Right lobe of liver (tissue), 6 donors: ENCODE data around the gene MMAB. TPM values are rescaled to one million over a fixed set of nuclear protein-coding genes. Genes with fewer than 3 reads are reported as not detected.

ENCODE experiments used
- ATAC-seq, 4 donors: fragments of 200-7000 bp; cut with Tn5 transposase; one replicate each; pipeline ENCODE4 v1.9.1; 2020; ENCODE audit warnings: mild to moderate bottlenecking in 4 of 4, moderate library complexity in 4 of 4
- DNase-seq, 3 donors: peaks; one replicate each; pipeline ENCODE4 v3.0.0-alpha.2; 2020
- H3K27ac ChIP-seq, 3 donors: fragments of 200-600 bp; one replicate each; pipeline ENCODE4 v1.8.0; 2022
- H3K27me3 ChIP-seq, 2 donors: fragments of 200-600 bp; one replicate each; pipeline ENCODE4 v1.8.0; 2022
- H3K36me3 ChIP-seq, 4 donors: fragments of 200-600 bp; sonication (generic) in 1 of 4; one replicate each; pipeline versions ENCODE4 v1.5.1 to v1.8.0; 2017 to 2022; ENCODE audit warnings: control low read depth in 1 of 4
- H3K4me1 ChIP-seq, 4 donors: fragments of 200-600 bp; sonication (generic) in 1 of 4; one replicate each; pipeline versions ENCODE4 v1.5.1 to v1.8.0; 2017 to 2022; ENCODE audit warnings: control low read depth in 1 of 4
- H3K4me3 ChIP-seq, 3 donors: fragments of 200-600 bp; one replicate each; pipeline ENCODE4 v1.8.0; 2022
- H3K9me3 ChIP-seq, 4 donors: fragments of 200-600 bp; sonication (generic) in 1 of 4; one replicate each; pipeline versions ENCODE4 v1.5.1 to v1.8.0; 2017 to 2022; ENCODE audit warnings: control low read depth in 1 of 4
- CTCF ChIP-seq, 4 donors: fragments of 200-600 bp in 3 of 4; fragments of 450-650 bp in 1 of 4; IDR thresholded peaks; one replicate each; pipeline versions ENCODE4 v1.5.1 to v1.8.0; 2016 to 2022; ENCODE audit warnings: antibody characterized with exemption in 4 of 4, mild to moderate bottlenecking in 2 of 4
- POLR2A ChIP-seq: fragments of 450-650 bp; IDR thresholded peaks from one replicate; pipeline ENCODE4 v1.6.1; 2017; ENCODE audit warnings: antibody characterized with exemption, mild to moderate bottlenecking
- WGBS: methylation state at CpG from one replicate; pipeline ENCODE4 v1.1.6; 2018; ENCODE audit warnings: low coverage, low lambda C conversion rate; ENCODE audit not compliant: insufficient coverage; ENCODE audit errors: missing lambda C conversion rate; 5-methylcytosine and 5-hydroxymethylcytosine counted together
- intact Hi-C, 2 donors: fragments of 100-400 bp; cut with DNase I; formaldehyde crosslinking; loops; one replicate each; pipeline versions ENCODE4 v1.11.2 to v1.14.1; 2022
- total RNA-seq, 6 experiments: library from RNA; depleted of rRNA in 2 of 6; stranded (reverse); fragments of >200 nt in 2 of 6; fragmentation: NEBNext Ultra II Directional in 3 of 6; extraction: Animal tissue kit (Norgen Biotek cat#: 25700) in 3 of 6; gene quantifications; one replicate each; pipeline versions ENCODE4 v1.1.0 to v1.2.4, GENCODE V29; 2016 to 2023
- donor health status: DM: no; HTN: yes; CAD: no.
- donor health status: DM: no; HTN: no; CAD: no.
- donor health status: DM: no; HTN: no; CAD: no.
- donor health status: DM: no; HTN: yes; CAD: no.
- donor health status: DM: no; HTN: yes; CAD: no.

The MMAB gene
- total RNA-seq, 6 experiments from 2014 or later = 42.6 to 99.8 (median 65.2) TPM

DNA sequence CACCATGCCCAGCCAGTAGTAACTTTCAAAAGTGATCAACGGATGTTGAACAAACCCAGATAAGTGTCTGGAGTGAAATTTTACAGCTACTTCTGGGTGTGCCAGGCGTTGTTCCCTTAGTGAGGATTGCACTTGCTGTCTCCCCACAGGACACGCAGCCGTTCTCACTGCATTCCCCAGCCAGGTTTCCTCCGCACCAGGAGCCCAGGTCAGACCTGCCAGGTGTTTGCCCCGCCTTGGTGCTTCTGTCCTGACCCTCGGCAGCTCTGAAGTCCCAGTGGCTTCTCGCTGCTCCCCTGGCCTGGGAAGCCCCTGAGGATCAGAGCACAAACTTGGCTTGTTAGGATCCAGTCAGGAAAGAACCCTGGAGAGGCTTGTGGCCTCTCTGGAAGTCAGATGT, 36.2 kb downstream of the MMAB start:
- Histone ChIP-seq H3K36me3 (no peaks in the 10 kb centered on the region), H3K27ac (no peak overlapping the region), H3K4me3 (no peak overlapping the region), H3K4me1 (no peaks in the 10 kb centered on the region), H3K9me3 (no peaks in the 10 kb centered on the region), H3K27me3 (no peaks in the 10 kb centered on the region)
- WGBS = 88% methylated on average over 4 of the region's 8 CpGs
- ATAC-seq = no peak
- no peak for DNase-seq
- intact Hi-C loops = no loop called here
- TF ChIP-seq POLR2A (no peak), CTCF (IDR thresholded peaks at IDR 0.05) (no peak)

- TF ChIP-seq POLR2A (no peak), CTCF (IDR thresholded peaks at IDR 0.05) (no peak)
- ATAC-seq (no peak), DNase-seq (peak in 1 of 3 donors; percentile 18)
- intact Hi-C loops = no loop called here
- Histone ChIP-seq H3K36me3 (peaks cover 0 to 1% (median 0%) of the 10 kb centered on the region in 4 donors), H3K27me3 (no peaks in the 10 kb centered on the region), H3K9me3 (no peaks in the 10 kb centered on the region), H3K4me1 (no peaks in the 10 kb centered on the region), H3K27ac (no peak overlapping the region), H3K4me3 (no peak overlapping the region)
- WGBS = 77% methylated on average over 3 of the region's 5 CpGs
Measured at GRCh38 chr12:109535863-109536250, 37.4 kb downstream of the MMAB start.

GRCh38 chr12:109535231-109535862, 38.0 kb downstream of the MMAB start:
- Histone ChIP-seq H3K4me1 (no peaks in the 10 kb centered on the region), H3K27me3 (no peaks in the 10 kb centered on the region), H3K27ac (no peak overlapping the region), H3K4me3 (no peak overlapping the region), H3K36me3 (peaks cover 0 to 6% (median under 1%) of the 10 kb centered on the region in 4 donors), H3K9me3 (no peaks in the 10 kb centered on the region)
- peak in 1 of 3 donors; percentile 22 for DNase-seq
- ATAC-seq = peak in 1 of 4 donors; percentile 33
- WGBS = 56% methylated on average over 7 of the region's 25 CpGs
- TF ChIP-seq POLR2A (no peak), CTCF (IDR thresholded peaks at IDR 0.05) (no peak)
- intact Hi-C loops = no loop called here

DNA sequence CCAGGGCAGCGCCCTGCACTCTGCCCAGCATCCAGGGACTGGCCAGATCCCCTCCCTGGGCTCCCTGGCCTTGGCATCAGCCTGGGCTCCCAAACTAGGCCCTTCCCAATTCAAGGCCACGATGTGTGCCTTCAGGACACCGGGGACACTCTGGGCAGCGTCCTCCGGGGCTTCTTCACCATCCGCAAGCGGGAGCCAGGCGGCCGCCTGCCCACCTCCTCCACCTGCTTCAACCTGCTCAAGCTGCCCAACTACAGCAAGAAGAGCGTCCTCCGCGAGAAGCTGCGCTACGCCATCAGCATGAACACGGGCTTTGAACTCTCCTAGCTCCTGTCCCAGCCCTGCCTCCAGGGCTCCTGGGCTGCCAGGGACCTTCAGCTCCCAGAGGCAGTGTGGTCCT, 38.8 kb downstream of the MMAB start:
- TF ChIP-seq POLR2A (no peak), CTCF (IDR thresholded peaks at IDR 0.05) (no peak)
- H3K36me3 ChIP-seq = peaks cover 0 to 9% (median 4%) of the 10 kb centered on the region in 4 donors

DNA sequence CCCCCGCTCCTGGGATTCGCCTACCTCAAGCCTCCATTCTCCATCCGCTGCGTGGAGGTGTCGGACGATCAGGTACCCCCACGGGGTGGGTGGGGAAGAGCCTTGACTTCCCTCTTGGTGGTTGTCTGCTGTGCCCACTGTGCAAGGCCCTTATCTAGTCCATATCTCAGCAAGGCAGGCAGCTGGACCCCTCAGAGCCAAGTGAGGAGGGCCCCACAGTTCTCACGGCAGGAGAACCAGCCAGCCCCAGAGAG, 39.9 kb downstream of the MMAB start:
- WGBS = 100% methylated on average over 1 of the region's 8 CpGs
- DNase-seq = no peak
- no peak overlapping the region for H3K27ac ChIP-seq
- no peak overlapping the region for H3K4me3 ChIP-seq
- no peak for TF ChIP-seq POLR2A
- no peak for TF ChIP-seq CTCF (IDR thresholded peaks at IDR 0.05)
- H3K27me3 ChIP-seq = no peaks in the 10 kb centered on the region
- peaks cover 0 to 12% (median 4%) of the 10 kb centered on the region in 4 donors for H3K36me3 ChIP-seq
- no peaks in the 10 kb centered on the region for H3K9me3 ChIP-seq
- ATAC-seq = no peak
- intact Hi-C loops = no loop called here
- H3K4me1 ChIP-seq = no peaks in the 10 kb centered on the region

More for the DNA sequence above, 38.8 kb downstream of the MMAB start:
- H3K4me1 ChIP-seq = no peaks in the 10 kb centered on the region
- ATAC-seq = peak in 1 of 4 donors; percentile 6
- no peaks in the 10 kb centered on the region for H3K9me3 ChIP-seq
- no peak overlapping the region for H3K4me3 ChIP-seq
- intact Hi-C loops = no loop called here
- no peak for DNase-seq
- no peaks in the 10 kb centered on the region for H3K27me3 ChIP-seq
- no CpG with 5 or more reads among the region's 15 CpGs for WGBS
- no peak overlapping the region for H3K27ac ChIP-seq
